Measurements from ENCODE around the gene NPIPA5.

GRCh38 chr16:15401972-15402371 lies 23.9 kb upstream of the NPIPA5 start:
- TF ChIP-seq CTCF (IDR thresholded peaks at IDR 0.05) = no peak
- TF ChIP-seq EZH2 (IDR thresholded peaks at IDR 0.05; ENCODE audit: borderline replicate concordance, insufficient read depth, low read depth, low read length, poor library complexity, severe bottlenecking) = no peak

Measured in B cell (primary cell).